Measurements from ENCODE around the gene CDHR1.
"Not testable (repeated sequence)": the region's sequence is repeated elsewhere in the genome, so short reads cannot be mapped to it uniquely, and the experiment has no call there.

The CDHR1 gene

GRCh38 chr10:84166620-84167288 is 27.6 kb upstream of the CDHR1 start:
- TF ChIP-seq ZFP3 (CRISPR knock-in tag; IDR thresholded peaks at IDR 0.05) (no peak), OSR1 (CRISPR knock-in tag; IDR thresholded peaks at IDR 0.05) (no peak), ZNF70 (CRISPR knock-in tag; IDR thresholded peaks at IDR 0.05) (no peak), BACH2 (CRISPR knock-in tag; IDR thresholded peaks at IDR 0.05; ENCODE audit: borderline replicate concordance) (no peak), ARNTL (CRISPR knock-in tag; IDR thresholded peaks at IDR 0.05; ENCODE audit: borderline replicate concordance, low read depth) (no peak), TCF4 (CRISPR knock-in tag; IDR thresholded peaks at IDR 0.05; ENCODE audit: borderline replicate concordance) (no peak), TSHZ2 (CRISPR knock-in tag; IDR thresholded peaks at IDR 0.05) (no peak), PPARA (CRISPR knock-in tag; IDR thresholded peaks at IDR 0.05; ENCODE audit: borderline replicate concordance) (no peak), ESRRG (CRISPR knock-in tag; IDR thresholded peaks at IDR 0.05) (no peak), CSRNP3 (CRISPR knock-in tag; IDR thresholded peaks at IDR 0.05) (no peak), TOX (CRISPR knock-in tag; IDR thresholded peaks at IDR 0.05; ENCODE audit: borderline replicate concordance) (no peak), SNAI2 (CRISPR knock-in tag; IDR thresholded peaks at IDR 0.05) (no peak), CSDC2 (CRISPR knock-in tag; IDR thresholded peaks at IDR 0.05) (no peak), ZC3H10 (CRISPR knock-in tag; IDR thresholded peaks at IDR 0.05) (no peak), RARB (CRISPR knock-in tag; IDR thresholded peaks at IDR 0.05) (no peak), POU6F1 (CRISPR knock-in tag; IDR thresholded peaks at IDR 0.05; ENCODE audit: borderline replicate concordance, low read depth) (no peak)
- no peak for ATAC-seq

GRCh38 chr10:84167289-84167653 is 27.1 kb upstream of the CDHR1 start:
- ATAC-seq, result not testable (repeated sequence)

- ATAC-seq, result not testable (repeated sequence)
These were observed 26.0 kb upstream of the CDHR1 start for GRCh38 chr10:84168382-84168781.

- not testable (repeated sequence) for ATAC-seq
These were observed 23.1 kb upstream of the CDHR1 start for GRCh38 chr10:84171237-84171636.

- ATAC-seq, result not testable (repeated sequence)
These were observed 22.5 kb upstream of the CDHR1 start for GRCh38 chr10:84171700-84172466.

GRCh38 chr10:84172467-84173356 is 21.6 kb upstream of the CDHR1 start:
- ATAC-seq, result no peak
- TF ChIP-seq SNAI2 (CRISPR knock-in tag; IDR thresholded peaks at IDR 0.05), result no peak
- TF ChIP-seq ZFP30 (CRISPR knock-in tag; IDR thresholded peaks at IDR 0.05), result no peak
- TF ChIP-seq TOX (CRISPR knock-in tag; IDR thresholded peaks at IDR 0.05; ENCODE audit: borderline replicate concordance), result no peak
- no peak for TF ChIP-seq TCF4 (CRISPR knock-in tag; IDR thresholded peaks at IDR 0.05; ENCODE audit: borderline replicate concordance)
- TF ChIP-seq PPARA (CRISPR knock-in tag; IDR thresholded peaks at IDR 0.05; ENCODE audit: borderline replicate concordance), result no peak
- TF ChIP-seq GLIS3 (CRISPR knock-in tag; IDR thresholded peaks at IDR 0.05), result no peak
- no peak for TF ChIP-seq CSDC2 (CRISPR knock-in tag; IDR thresholded peaks at IDR 0.05)
- TF ChIP-seq ZNF565 (CRISPR knock-in tag; conservative IDR thresholded peaks at IDR 0.05; ENCODE audit: low read depth), result no peak
- TF ChIP-seq ESRRG (CRISPR knock-in tag; IDR thresholded peaks at IDR 0.05), result no peak
- TF ChIP-seq RARB (CRISPR knock-in tag; IDR thresholded peaks at IDR 0.05), result no peak
- no peak for TF ChIP-seq TSHZ2 (CRISPR knock-in tag; IDR thresholded peaks at IDR 0.05)
- TF ChIP-seq POU6F1 (CRISPR knock-in tag; IDR thresholded peaks at IDR 0.05; ENCODE audit: borderline replicate concordance, low read depth), result no peak

Measured in SK-N-SH treated with all-trans-retinoic acid at 6 μM for 48 hours (cell line).